Measurements from ENCODE around the gene PPP1R37.

The PPP1R37 gene

DNA sequence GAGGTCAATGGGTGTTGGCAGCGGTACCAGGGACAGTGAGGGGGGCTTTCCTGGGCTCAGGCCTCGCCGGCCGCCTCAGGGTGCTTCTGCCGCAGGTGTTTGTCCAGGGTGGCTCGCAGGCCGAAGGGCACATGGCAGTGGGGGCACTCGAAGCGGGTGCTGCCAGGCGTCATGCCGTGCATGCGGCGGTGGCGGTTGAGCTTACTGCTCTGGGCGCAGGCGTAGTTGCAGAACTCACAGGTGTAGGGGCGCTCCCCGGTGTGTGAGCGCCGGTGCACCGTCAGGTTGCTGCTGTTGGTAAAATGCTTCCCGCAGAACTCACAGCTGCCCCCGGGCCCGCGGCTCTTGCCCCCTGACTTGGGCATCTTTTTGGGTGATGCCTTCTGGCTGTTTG lies 21.4 kb upstream of the PPP1R37 start:
- no peak for DNase-seq (ENCODE audit: low read depth)

DNA sequence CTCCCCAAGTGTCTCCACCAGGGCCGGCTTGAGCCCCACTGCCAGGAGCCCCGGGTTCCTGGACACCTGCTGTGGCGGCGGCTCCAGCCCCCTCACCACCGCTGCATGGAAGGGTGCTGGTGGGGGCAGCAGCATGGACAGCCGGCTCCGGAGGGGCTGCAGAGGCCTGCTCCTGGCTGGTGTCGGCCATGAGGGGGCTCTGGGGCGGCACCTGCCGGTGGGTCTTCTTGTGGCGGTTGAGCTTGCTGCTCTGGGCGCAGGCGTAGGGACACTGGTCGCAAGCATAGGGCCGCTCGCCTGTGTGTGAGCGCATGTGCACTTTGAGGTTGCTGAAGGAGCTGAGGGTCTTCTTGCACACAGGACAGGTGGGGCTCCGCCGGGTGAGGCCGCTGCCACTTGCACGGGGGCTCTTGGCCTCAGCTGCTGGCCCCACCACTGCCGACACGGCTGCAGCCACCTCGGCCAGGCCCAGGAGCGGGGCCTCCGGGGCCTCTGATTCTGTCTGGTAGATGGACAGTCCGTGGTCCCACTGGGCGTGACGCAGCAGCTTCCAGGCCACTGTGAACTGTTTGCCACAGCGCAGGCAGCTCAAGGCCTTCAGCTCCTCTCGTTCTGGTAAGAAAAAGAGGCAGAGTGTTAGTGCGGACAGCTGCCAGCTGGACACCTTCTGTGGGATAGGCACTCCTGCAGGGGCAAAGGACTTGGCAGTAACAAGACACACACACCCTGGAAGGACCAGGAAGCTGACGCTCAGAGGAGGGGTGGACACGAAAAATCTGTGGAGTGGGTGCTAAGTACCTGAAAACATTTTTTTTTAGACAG lies 20.8 kb upstream of the PPP1R37 start:
- no peak for DNase-seq (ENCODE audit: low read depth)

GRCh38 chr19:45074744-45075300 lies 18.2 kb upstream of the PPP1R37 start:
- DNase-seq (ENCODE audit: low read depth): no peak

GRCh38 chr19:45075301-45076028 lies 17.5 kb upstream of the PPP1R37 start:
- DNase-seq (ENCODE audit: low read depth): no peak

DNA sequence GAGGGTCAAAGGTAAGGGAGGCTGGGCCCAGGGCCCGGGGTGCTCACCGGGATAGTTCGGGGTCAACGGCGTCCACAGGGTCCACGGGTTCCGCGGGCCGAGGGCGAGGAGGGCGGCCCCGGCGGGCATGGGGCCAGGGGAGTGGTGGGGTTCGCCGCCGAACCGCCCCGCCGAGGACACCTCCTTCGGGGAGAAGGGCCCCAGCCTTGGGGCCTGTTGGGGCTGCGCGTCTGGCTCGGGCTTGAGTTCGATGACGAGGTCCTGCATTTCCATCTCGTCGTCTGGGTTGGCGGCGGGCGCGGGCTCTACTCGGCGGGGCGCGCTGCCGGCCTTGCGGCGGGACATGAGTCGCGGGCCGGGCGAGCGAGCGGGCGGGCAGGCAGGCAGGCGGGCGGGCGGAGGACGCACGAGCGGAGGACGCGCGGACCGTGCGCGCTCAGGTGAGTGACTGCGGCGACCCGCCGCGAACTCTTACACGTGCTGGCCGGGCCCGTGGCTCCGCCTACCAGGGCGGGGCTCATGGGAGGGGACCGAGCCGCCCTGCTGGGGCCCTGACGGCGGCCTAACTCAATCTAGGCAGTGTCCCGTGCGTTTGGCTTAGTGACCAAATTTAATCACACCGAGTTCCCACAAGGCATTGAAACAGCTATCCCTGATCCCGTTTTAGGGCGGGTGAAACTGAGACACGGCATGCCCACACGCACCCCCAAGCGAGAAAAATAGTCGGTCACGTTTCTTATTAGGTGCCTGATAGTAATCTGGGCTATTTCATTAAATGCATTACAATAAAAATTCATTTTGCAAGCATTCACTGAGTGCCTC lies 16.7 kb upstream of the PPP1R37 start, which contains the start of gene ZNF296:
TSS of gene ZNF296 (minus strand) at position 450 of the 822 bp plus-strand sequence. CDS start at position 345, 105 bp downstream.
- peak; percentile 67 for DNase-seq (ENCODE audit: low read depth)

DNA sequence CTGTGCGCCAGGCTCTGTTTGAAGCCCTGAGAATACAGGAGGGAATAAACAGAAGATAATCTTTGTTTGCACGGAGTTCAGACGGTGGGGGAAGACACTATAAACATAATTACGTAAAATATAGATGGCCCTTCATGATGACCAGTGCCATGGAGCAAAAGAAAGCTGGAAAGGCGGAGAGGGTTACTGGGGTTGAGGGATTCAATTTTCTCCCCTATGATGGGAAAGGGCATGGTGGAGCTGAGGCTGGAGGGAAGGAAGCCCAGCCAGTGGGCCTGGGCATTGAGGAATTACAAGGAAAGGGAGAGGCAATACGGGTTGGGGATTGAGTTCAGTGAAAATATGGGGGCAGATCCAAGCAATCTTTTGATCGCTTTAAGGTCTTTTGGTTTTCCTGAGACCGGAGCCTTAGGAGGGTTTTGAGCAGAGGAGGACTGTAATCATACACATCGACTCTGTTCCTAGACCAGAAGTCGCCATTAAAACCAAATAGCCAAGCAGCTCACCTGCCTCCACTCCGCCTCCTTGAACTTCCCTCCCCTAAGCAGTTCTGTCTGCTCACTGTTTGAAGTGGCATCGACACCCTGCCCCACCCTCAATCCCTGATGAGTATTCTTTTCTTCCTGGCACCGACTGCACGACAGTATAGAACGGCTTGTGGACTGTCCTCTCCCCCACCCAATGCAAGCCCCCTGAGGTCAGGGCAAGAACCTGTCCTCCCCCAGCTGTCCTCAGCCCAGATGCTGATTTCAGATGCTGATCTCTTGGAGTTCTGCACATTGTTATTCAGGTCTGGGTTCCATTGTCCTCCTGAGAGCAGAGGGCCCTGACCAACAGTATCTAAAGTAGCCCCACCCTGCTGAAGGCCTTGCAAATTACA lies 15.9 kb upstream of the PPP1R37 start:
- DNase-seq (ENCODE audit: low read depth): no peak

GRCh38 chr19:45078390-45079062 lies 14.5 kb upstream of the PPP1R37 start:
- no peak for DNase-seq (ENCODE audit: low read depth)

GRCh38 chr19:45079063-45079910 lies 13.7 kb upstream of the PPP1R37 start, which contains the start of gene GEMIN7:
Gene GEMIN7, plus strand, starts transcription at chr19:45079260. Its CDS starts 10,855 bp downstream, at chr19:45090115.
- DNase-seq (ENCODE audit: low read depth): peak; percentile 68

DNA sequence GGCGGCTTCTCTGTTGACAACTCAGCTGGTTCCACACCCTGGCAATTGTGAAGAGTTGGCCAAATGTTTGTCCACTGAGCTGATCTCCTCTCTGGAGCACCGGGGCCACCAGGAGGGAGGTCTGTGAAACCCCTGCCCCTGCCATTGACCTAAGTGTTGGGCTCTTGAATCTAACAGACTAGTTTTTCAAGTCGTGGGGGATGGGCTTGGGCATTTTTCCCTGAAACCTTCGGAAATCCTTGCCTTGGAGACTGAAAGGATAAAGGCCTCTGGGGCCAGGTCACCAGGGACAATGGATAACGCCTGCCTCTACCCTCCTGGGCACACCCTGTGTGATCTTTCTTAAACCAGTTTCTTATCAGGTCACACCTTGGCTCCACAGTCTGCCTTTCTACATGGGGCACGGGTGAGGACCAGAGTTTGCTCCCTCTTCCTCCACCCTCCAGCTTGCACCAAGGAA lies 13.0 kb upstream of the PPP1R37 start:
- no peak for DNase-seq (ENCODE audit: low read depth)

- DNase-seq (ENCODE audit: low read depth): no peak
These were observed 10.8 kb upstream of the PPP1R37 start for GRCh38 chr19:45082170-45082569.

DNA sequence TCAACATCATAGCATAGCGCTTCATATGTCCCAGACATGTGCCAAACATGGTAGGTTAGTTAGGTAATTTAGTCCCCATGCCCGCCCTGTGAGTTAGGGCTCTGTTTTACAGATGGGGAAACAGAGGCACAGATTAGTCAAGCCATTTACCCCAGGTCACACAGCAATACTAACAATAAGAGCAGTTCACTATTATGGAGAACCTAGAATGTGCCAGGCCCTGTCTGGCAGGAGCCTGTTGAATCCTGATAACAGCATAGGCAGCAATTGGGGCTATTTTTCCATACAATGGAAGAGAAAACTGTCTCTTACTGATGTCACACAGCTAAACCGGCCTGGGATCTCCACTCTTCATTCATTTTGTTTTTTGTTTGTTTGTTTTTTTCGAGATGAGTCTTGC lies 6.5 kb upstream of the PPP1R37 start:
- DNase-seq (ENCODE audit: low read depth): no peak

DNA sequence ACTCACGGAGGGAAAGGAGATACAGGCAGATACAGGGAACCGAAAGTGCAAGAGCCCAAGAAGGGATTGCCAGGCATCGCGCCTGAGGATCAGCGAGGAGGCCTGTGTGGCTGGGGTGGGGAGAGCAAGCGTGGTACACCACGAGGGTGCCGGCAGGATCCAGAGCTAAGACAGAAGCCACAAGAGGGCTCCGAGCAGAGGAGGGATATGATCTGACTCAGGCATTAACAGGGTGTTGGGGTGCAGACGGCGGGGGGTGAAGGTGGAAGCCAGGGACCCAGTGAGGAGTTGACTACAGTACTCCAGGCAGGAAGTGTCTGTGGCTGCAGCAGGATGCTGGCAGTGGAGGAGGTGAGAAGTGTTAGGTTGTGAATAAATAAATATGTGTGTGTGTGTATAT lies 5.4 kb upstream of the PPP1R37 start:
- peak; percentile 59 for DNase-seq (ENCODE audit: low read depth)

DNA sequence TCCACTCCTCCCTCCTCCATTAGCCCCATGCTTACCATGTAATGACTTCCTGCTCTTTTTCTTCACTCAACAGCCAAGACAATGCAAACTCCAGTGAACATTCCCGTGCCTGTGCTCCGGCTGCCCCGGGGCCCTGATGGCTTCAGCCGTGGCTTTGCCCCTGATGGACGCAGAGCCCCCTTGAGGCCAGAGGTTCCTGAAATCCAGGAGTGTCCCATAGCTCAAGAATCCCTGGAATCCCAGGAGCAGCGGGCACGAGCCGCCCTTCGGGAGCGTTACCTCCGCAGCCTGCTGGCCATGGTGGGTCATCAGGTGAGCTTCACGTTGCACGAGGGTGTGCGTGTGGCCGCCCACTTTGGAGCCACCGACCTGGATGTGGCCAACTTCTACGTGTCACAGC lies 2.9 kb upstream of the PPP1R37 start:
- no peak for DNase-seq (ENCODE audit: low read depth)

DNA sequence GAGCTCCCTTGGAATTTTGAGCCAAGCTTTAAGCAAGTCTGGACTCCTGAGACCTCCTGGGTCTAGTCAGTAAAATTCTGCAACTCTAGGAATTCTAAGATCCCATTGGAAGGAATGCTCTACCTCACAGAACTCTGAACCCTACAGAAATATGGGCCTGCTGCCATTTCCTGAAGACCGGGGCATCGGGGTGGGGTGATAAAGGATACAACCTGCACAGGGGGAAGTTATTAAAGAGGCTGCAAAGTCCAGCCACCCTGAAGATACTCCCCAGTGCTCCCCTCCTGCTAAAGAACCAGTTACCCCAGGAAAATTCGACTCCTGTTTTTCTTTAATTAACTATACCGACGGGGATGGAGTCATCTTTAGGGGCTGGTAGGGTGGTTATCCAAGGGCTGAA lies 2.4 kb upstream of the PPP1R37 start:
- DNase-seq (ENCODE audit: low read depth): no peak

DNA sequence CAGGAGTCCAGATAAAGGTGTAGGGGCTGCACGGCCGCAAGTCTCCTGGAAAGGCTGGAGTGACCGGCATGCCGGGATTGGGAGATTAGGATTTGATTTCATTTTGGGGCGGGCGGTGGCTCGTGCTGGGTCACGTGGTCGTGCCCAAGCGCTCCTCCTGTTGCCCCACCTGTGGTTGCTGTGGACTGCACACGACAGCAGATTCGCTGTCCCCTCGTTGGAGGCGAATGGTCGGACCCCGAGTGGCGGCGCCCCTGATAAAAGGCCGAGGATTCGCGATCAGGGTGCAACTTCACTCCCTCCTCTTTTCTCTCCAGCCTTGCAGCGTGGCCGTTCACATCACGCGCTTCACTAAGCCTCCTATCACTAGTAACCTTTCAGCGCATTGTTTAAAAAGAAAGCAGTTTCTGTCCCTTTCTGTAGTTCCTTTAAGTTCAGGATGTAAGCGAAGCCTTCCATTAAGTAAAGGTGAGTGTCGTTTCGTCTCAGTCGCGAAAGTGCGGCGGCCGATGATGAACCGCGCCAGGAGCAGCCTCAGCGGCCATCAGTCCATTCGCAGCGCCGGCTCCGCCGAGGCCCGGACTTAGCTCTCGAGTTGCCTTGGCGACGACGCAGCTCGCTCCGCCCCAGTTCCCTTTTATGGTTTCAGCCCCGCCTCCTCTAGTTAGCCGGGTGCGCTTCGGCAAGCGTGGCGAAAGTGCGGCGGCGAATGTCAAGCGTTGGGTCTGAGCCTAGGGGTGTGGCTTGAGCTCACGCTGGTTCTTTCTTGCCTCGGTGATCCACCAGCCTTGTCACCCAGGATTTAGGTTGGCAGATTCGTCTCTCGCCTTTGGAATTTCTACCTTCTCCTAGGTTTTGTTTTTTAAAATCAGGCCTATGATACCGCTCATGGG lies 1.7 kb upstream of the PPP1R37 start:
- peak; percentile 97 for DNase-seq (ENCODE audit: low read depth)

DNA sequence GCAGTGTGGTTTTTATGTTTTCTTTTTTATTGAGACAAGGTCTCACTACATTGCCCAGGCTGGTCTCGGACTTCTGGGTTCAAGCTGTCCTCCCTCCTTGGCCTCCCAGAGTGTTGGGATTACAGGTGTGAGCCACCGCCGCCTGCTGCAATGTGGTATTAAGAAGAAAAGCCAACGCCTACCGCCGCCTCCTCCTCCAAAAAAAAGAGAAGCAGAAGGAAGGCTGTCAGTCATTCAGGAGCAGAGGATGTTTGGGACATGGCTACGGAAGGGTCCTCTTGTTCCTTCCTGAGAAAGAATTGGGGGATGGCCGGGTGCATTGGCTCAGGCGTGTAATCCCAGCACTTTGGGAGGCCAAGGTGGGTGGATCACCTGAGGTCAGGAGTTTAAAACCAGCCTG lies 1.2 kb downstream of the PPP1R37 start:
- no peak for DNase-seq (ENCODE audit: low read depth)

- no peak for DNase-seq (ENCODE audit: low read depth)
These were observed 1.7 kb downstream of the PPP1R37 start for GRCh38 chr19:45094707-45095106.
